ENCODE results near the gene ADCY3. TPM values are rescaled to one million over a fixed set of nuclear protein-coding genes. Genes with fewer than 3 reads are reported as not detected.
A peak's percentile ranks its signal among the peaks of the same experiment; 100 is the strongest.

ADCY3 gene
- polyA plus RNA-seq, 1 donor from 2014 or later, result 28.8 TPM

GRCh38 chr2:24918326-24919036 is 1.6 kb downstream of the ADCY3 start:
- TF ChIP-seq EP300 (conservative IDR thresholded peaks at IDR 0.05; ENCODE audit: poor library complexity, severe bottlenecking) (no peak), TAF1 (IDR thresholded peaks at IDR 0.05; ENCODE audit: low read depth) (no peak), MXI1 (conservative IDR thresholded peaks at IDR 0.05; ENCODE audit: poor library complexity, severe bottlenecking) (no peak), CTCF (IDR thresholded peaks at IDR 0.05; ENCODE audit: poor library complexity, severe bottlenecking) (no peak), POLR2AphosphoS5 (IDR thresholded peaks at IDR 0.05) (no peak), RAD21 (conservative IDR thresholded peaks at IDR 0.05) (no peak), EZH2 (IDR thresholded peaks at IDR 0.05; ENCODE audit: borderline replicate concordance, insufficient read depth, low read length, poor library complexity, severe bottlenecking) (no peak), SMC3 (conservative IDR thresholded peaks at IDR 0.05; ENCODE audit: poor library complexity) (no peak), REST (IDR thresholded peaks at IDR 0.05; ENCODE audit: borderline replicate concordance) (no peak)
- no peak overlapping the region for H2AFZ ChIP-seq (ENCODE audit: low read depth, low read length)

GRCh38 chr2:24917731-24918325 is 2.2 kb downstream of the ADCY3 start:
- no peak overlapping the region for H2AFZ ChIP-seq (ENCODE audit: low read depth, low read length)
- H3K4me2 ChIP-seq (ENCODE audit: low read length), result no peak overlapping the region
- no peaks in the 10 kb centered on the region for H3K9me2 ChIP-seq (ENCODE audit: insufficient read depth, low read length)
- TF ChIP-seq MXI1 (conservative IDR thresholded peaks at IDR 0.05; ENCODE audit: poor library complexity, severe bottlenecking), result no peak
- H3K27ac ChIP-seq (ENCODE audit: low read length), result no peak overlapping the region
- H3K27me3 ChIP-seq (ENCODE audit: insufficient read depth, low read depth, low read length), result no peaks in the 10 kb centered on the region
- H4K20me1 ChIP-seq (ENCODE audit: insufficient read depth), result no peaks in the 10 kb centered on the region
- H3K9ac ChIP-seq (ENCODE audit: low read length), result no peak overlapping the region
- H3F3A ChIP-seq (ENCODE audit: insufficient read depth, low read length, poor library complexity, severe bottlenecking), result no peaks in the 10 kb centered on the region
- no peaks in the 10 kb centered on the region for H3K9me3 ChIP-seq (ENCODE audit: low read length)
- no peaks in the 10 kb centered on the region for H3K36me3 ChIP-seq (ENCODE audit: insufficient read depth, low read length)
- H3K79me2 ChIP-seq (replicated peaks; ENCODE audit: insufficient read depth, low read length), result peaks cover 2% of the 10 kb centered on the region
- H3K4me3 ChIP-seq (ENCODE audit: low read length), result peak overlapping the region; percentile 73

More at GRCh38 chr2:24918326-24919036, 1.6 kb downstream of the ADCY3 start:
- no peak overlapping the region for H3K27ac ChIP-seq (ENCODE audit: low read length)
- no peaks in the 10 kb centered on the region for H3K36me3 ChIP-seq (ENCODE audit: insufficient read depth, low read length)
- peaks cover 2% of the 10 kb centered on the region for H3K79me2 ChIP-seq (replicated peaks; ENCODE audit: insufficient read depth, low read length)
- no peaks in the 10 kb centered on the region for H3K27me3 ChIP-seq (ENCODE audit: insufficient read depth, low read depth, low read length)
- no peaks in the 10 kb centered on the region for H3F3A ChIP-seq (ENCODE audit: insufficient read depth, low read length, poor library complexity, severe bottlenecking)
- no peaks in the 10 kb centered on the region for H3K9me2 ChIP-seq (ENCODE audit: insufficient read depth, low read length)
- H3K9me3 ChIP-seq (ENCODE audit: low read length), result no peaks in the 10 kb centered on the region
- H3K4me2 ChIP-seq (ENCODE audit: low read length), result peak overlapping the region; percentile 85
- H3K9ac ChIP-seq (ENCODE audit: low read length), result peak overlapping the region; percentile 69
- no peaks in the 10 kb centered on the region for H4K20me1 ChIP-seq (ENCODE audit: insufficient read depth)
- peak overlapping the region; percentile 73 for H3K4me3 ChIP-seq (ENCODE audit: low read length)

All from neural cell (in vitro differentiated cells).